ENCODE measurements around the gene KLHL3. TPM values are rescaled to one million over a fixed set of nuclear protein-coding genes. Genes with fewer than 3 reads are reported as not detected.
A peak's percentile ranks its signal among the peaks of the same experiment; 100 is the strongest.

KLHL3 gene
- total RNA-seq: 2.7 and 2.8 TPM in 2 replicates

GRCh38 chr5:137735555-137736284 is at the start of gene KLHL3:
TSS of gene KLHL3 (minus strand) at chr5:137736089. CDS start at chr5:137735646, 443 bp downstream.

GRCh38 chr5:137754188-137754960 is 18.5 kb upstream of the KLHL3 start, which contains the start of gene HNRNPA0:
TSS of gene HNRNPA0 (minus strand) at chr5:137754363. CDS start at chr5:137754066, 297 bp downstream.

Small RNA genes within 50 kb of the gene (small RNA-seq; reads per million reads assigned to genes)
- gene MIR874 (ENCODE audit: low replicate concordance): 1.6 reads per million, percentile 61 among the genes with 10 or more reads in this experiment

Other genes starting within 250 kb of the KLHL3 start
- gene SPOCK1, start 236.8 kb downstream of the KLHL3 start, total RNA-seq: 16.0 and 77.5 TPM in 2 replicates
- 13.7 and 16.2 TPM in 2 replicates for gene HNRNPA0, start 18.3 kb upstream of the KLHL3 start, total RNA-seq
- not detected in 2 replicates for gene MYOT, start 131.8 kb upstream of the KLHL3 start, total RNA-seq
- not detected in 2 replicates for gene PKD2L2, start 153.4 kb upstream of the KLHL3 start, total RNA-seq

All from placental pericyte (primary cell).